Suprapubic skin (tissue), 4 donors: ENCODE measurements around the gene C1orf198.

ENCODE experiments used
- CTCF ChIP-seq, 2 donors: fragments of 200-600 bp in 1 of 2; fragments of 450-650 bp in 1 of 2; sonication (generic) in 1 of 2; IDR thresholded peaks; one replicate each; pipeline ENCODE4 v1.5.1; 2016 to 2019; ENCODE audit warnings: antibody characterized with exemption in 2 of 2, mild to moderate bottlenecking in 1 of 2, moderate library complexity in 1 of 2
- EP300 ChIP-seq: sonication (generic); formaldehyde crosslinking; IDR thresholded peaks from one replicate; pipeline ENCODE4 v1.6.1; 2017; ENCODE audit warnings: antibody characterized with exemption
- POLR2A ChIP-seq, 2 donors: fragments of 450-650 bp; IDR thresholded peaks; one replicate each; pipeline ENCODE4 v1.6.1; 2017; ENCODE audit warnings: antibody characterized with exemption in 2 of 2, mild to moderate bottlenecking in 2 of 2, moderate library complexity in 2 of 2
- POLR2AphosphoS5 ChIP-seq, 3 donors: sonication (generic); formaldehyde crosslinking; IDR thresholded peaks; one replicate each; pipeline ENCODE4 v1.6.1; 2017; ENCODE audit warnings: antibody characterized with exemption in 3 of 3

- no peak for TF ChIP-seq CTCF (IDR thresholded peaks at IDR 0.05)
- no peak for TF ChIP-seq POLR2AphosphoS5 (IDR thresholded peaks at IDR 0.05)
- TF ChIP-seq EP300: no peak
- TF ChIP-seq POLR2A (IDR thresholded peaks at IDR 0.05): no peak
Measured at GRCh38 chr1:230839173-230839572, 29.1 kb downstream of the C1orf198 start.
